Fibroblast of skin of right biceps (primary cell): ENCODE measurements around the gene DGCR2.
"Not testable (repeated sequence)": the region's sequence is repeated elsewhere in the genome, so short reads cannot be mapped to it uniquely, and the experiment has no call there.

Source experiments
- DNase-seq: peaks from one replicate; pipeline ENCODE4 v3.0.0-alpha.2; 2013

DGCR2 gene

GRCh38 chr22:19072853-19073252 is 49.4 kb downstream of the DGCR2 start:
- not testable (repeated sequence) for DNase-seq

GRCh38 chr22:19070397-19071169 is 51.6 kb downstream of the DGCR2 start:
- no peak for DNase-seq

GRCh38 chr22:19069451-19069850 is 52.8 kb downstream of the DGCR2 start:
- no peak for DNase-seq

GRCh38 chr22:19068784-19069271 is 53.4 kb downstream of the DGCR2 start:
- no peak for DNase-seq

- DNase-seq = no peak
Measured at GRCh38 chr22:19067696-19068348, 54.4 kb downstream of the DGCR2 start.

GRCh38 chr22:19066531-19067271 is 55.5 kb downstream of the DGCR2 start:
- DNase-seq = peak; percentile 67

- no peak for DNase-seq
Measured at GRCh38 chr22:19065929-19066328, 56.3 kb downstream of the DGCR2 start.

- no peak for DNase-seq
Measured at GRCh38 chr22:19065298-19065859, 56.8 kb downstream of the DGCR2 start.

- DNase-seq = no peak
Measured at GRCh38 chr22:19064354-19065054, 57.7 kb downstream of the DGCR2 start.

GRCh38 chr22:19063581-19064353 is 58.4 kb downstream of the DGCR2 start:
- no peak for DNase-seq

GRCh38 chr22:19062943-19063308 is 59.3 kb downstream of the DGCR2 start:
- DNase-seq = no peak

- DNase-seq = no peak
Measured at GRCh38 chr22:19062139-19062942, 59.9 kb downstream of the DGCR2 start.

GRCh38 chr22:19061471-19062138 is 60.6 kb downstream of the DGCR2 start:
- DNase-seq = no peak

- peak; percentile 8 for DNase-seq
Measured at GRCh38 chr22:19060356-19061009, 61.7 kb downstream of the DGCR2 start.

- DNase-seq = no peak
Measured at GRCh38 chr22:19059481-19060278, 62.5 kb downstream of the DGCR2 start.

GRCh38 chr22:19058713-19059451 is 63.3 kb downstream of the DGCR2 start:
- no peak for DNase-seq

- no peak for DNase-seq
Measured at GRCh38 chr22:19057999-19058491, 64.2 kb downstream of the DGCR2 start.

- DNase-seq = no peak
Measured at GRCh38 chr22:19057539-19057938, 64.7 kb downstream of the DGCR2 start.
